HL-60 (cell line): ENCODE measurements around the gene COBL.

Experiments
- GABPA ChIP-seq: IDR thresholded peaks from 2 replicates; pipeline ENCODE4 v1.6.1; 2012; ENCODE audit warnings: low read depth
- POLR2AphosphoS5 ChIP-seq: IDR thresholded peaks from 2 replicates; pipeline ENCODE4 v1.6.1; 2012; ENCODE audit warnings: low read depth
- REST ChIP-seq: IDR thresholded peaks from 2 replicates; pipeline ENCODE4 v1.6.1; 2012; ENCODE audit warnings: low read depth; ENCODE audit not compliant: insufficient replicate concordance
- SPI1 ChIP-seq: IDR thresholded peaks from 2 replicates; pipeline ENCODE4 v1.6.1; 2012; ENCODE audit warnings: low read depth, mild to moderate bottlenecking, borderline replicate concordance
- TF ChIP-seq, protein P1 (sequence below): IDR thresholded peaks from one replicate; pipeline ENCODE4 v1.5.1; 2011; ENCODE audit warnings: low read length, control low read depth, inconsistent platforms; ENCODE audit not compliant: insufficient read depth

DNA sequence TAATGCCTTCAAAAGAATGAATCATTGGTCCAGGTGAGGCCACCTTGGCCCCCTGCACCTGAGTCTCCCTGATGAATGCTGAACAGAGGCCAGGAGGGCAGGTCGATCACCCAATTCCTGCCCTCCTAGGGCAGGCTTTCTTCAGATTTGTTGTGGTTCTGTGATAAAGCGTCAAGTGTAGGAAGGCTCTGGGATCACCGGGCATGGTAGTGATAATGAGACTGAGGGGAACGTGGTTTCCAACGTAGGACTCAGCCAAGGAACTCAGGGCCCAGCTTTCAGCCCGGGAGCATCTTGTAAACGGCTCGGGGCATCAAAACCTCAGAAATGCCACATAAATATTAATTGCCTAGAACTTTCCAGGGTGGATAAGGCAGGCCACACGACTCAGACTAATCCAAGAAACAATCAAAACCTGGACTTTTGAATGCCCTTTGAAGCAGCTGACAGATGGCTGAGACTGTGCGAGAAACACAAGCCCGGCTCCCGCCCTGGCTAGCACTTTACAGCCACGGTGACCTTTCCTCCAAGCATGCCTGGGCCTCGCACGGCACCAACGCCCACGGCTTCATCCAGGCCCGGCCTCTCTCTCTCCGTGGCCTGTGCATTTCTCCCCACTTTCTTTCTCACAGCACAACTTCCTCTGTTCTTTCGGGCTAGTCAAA lies 294.6 kb downstream of the COBL start:
- TF ChIP-seq, protein P1, sequence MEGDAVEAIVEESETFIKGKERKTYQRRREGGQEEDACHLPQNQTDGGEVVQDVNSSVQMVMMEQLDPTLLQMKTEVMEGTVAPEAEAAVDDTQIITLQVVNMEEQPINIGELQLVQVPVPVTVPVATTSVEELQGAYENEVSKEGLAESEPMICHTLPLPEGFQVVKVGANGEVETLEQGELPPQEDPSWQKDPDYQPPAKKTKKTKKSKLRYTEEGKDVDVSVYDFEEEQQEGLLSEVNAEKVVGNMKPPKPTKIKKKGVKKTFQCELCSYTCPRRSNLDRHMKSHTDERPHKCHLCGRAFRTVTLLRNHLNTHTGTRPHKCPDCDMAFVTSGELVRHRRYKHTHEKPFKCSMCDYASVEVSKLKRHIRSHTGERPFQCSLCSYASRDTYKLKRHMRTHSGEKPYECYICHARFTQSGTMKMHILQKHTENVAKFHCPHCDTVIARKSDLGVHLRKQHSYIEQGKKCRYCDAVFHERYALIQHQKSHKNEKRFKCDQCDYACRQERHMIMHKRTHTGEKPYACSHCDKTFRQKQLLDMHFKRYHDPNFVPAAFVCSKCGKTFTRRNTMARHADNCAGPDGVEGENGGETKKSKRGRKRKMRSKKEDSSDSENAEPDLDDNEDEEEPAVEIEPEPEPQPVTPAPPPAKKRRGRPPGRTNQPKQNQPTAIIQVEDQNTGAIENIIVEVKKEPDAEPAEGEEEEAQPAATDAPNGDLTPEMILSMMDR, result no peak
- TF ChIP-seq POLR2AphosphoS5 (no peak), SPI1 (no peak), REST (no peak), GABPA (no peak)
